Measurements from ENCODE around the gene CES3. TPM values are rescaled to one million over a fixed set of nuclear protein-coding genes. Genes with fewer than 3 reads are reported as not detected.

The CES3 gene
- total and polyA plus RNA-seq, 2 donors (not counting 3 experiments of a cell fraction or from before 2014, with no cell fraction given): 0.10 TPM; not detected in 1

DNA sequence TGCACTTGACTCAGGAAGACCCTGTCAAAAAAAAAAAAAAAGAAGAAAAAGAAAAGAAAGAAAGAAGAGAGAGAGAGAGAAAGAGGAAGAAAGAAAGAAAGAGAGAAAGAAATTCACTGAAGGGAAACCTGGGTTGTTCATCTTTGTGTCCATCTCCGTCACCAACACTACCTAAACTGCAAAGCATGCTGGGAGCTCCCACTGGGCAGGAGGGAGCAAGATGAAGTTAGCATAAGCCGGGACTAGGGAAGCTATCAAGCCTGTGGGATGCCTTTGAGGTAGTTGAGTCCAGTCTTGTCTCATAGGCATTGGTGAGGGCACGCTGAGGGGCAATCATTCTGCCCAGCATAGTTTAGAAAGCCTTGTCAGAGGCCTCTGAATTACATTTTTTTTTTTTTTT, 60.3 kb downstream of the CES3 start:
- no peaks in the 10 kb centered on the region for H4K20me1 ChIP-seq (replicated peaks; ENCODE audit: control insufficient read depth, extremely low read depth, insufficient read depth, low read length)
- POLR2A ChIA-PET: no interaction called here
- H2AFZ ChIP-seq (ENCODE audit: low read depth, low read length): no peak overlapping the region
- no peak overlapping the region for H3K27ac ChIP-seq (ENCODE audit: insufficient read depth, low read depth, low read length)
- H3K79me2 ChIP-seq (ENCODE audit: control insufficient read depth, insufficient read depth, low read length): no peaks in the 10 kb centered on the region
- FAIRE-seq: no peak
- CTCF ChIA-PET: interaction anchor here (0.7 to 9.1 kb wide), 3 partner anchors 61 to 133 kb away, joined by 3 to 302 read pairs (median 86); partner anchors contain the start of genes B3GNT9 and CES3
- H3K9ac ChIP-seq (replicated peaks; ENCODE audit: extremely low read depth, insufficient read depth, low read length): no peak overlapping the region
- H3K4me3 ChIP-seq (replicated peaks in 1 of 3; ENCODE audit: insufficient read depth in 1 of 3, low read depth in 1 of 3, low read length in 3 of 3): no peak overlapping the region
- H3K27me3 ChIP-seq (ENCODE audit: control insufficient read depth in 2 of 2, insufficient read depth in 2 of 2, low read length in 2 of 2): no peaks in the 10 kb centered on the region
- no peak overlapping the region for H3K4me2 ChIP-seq (ENCODE audit: insufficient read depth, low read length)
- no peaks in the 10 kb centered on the region for H3K36me3 ChIP-seq (ENCODE audit: control insufficient read depth in 2 of 2, extremely low read depth in 1 of 2, insufficient read depth in 2 of 2, low read length in 2 of 2)
- BruUV-seq (replicated peaks): no TSS peak
- TF ChIP-seq POLR2AphosphoS5 (IDR thresholded peaks at IDR 0.05; ENCODE audit: insufficient read depth, low read depth, low read length) (no peak), FOS (IDR thresholded peaks at IDR 0.05; ENCODE audit: borderline replicate concordance, insufficient read depth, low read length) (no peak)
- dilution Hi-C loops (cut with MboI; ENCODE audit: extremely low pct_ligation_motif_present, low sequenced_read_pairs) (no loop called here), intact Hi-C loops (cut with micrococcal nuclease) (no loop called here)
- peaks cover 11% of the 10 kb centered on the region for H3K4me1 ChIP-seq (ENCODE audit: control insufficient read depth, extremely low read depth, insufficient read depth, low read length)
- DNase-seq (ENCODE audit: low read depth, low spot score): no peak
- H3K9me1 ChIP-seq (replicated peaks; ENCODE audit: control insufficient read depth, extremely low read depth, insufficient read depth, low read length): no peaks in the 10 kb centered on the region
- H3K9me3 ChIP-seq (replicated peaks; ENCODE audit: control insufficient read depth, insufficient read depth, low read length): no peaks in the 10 kb centered on the region

DNA sequence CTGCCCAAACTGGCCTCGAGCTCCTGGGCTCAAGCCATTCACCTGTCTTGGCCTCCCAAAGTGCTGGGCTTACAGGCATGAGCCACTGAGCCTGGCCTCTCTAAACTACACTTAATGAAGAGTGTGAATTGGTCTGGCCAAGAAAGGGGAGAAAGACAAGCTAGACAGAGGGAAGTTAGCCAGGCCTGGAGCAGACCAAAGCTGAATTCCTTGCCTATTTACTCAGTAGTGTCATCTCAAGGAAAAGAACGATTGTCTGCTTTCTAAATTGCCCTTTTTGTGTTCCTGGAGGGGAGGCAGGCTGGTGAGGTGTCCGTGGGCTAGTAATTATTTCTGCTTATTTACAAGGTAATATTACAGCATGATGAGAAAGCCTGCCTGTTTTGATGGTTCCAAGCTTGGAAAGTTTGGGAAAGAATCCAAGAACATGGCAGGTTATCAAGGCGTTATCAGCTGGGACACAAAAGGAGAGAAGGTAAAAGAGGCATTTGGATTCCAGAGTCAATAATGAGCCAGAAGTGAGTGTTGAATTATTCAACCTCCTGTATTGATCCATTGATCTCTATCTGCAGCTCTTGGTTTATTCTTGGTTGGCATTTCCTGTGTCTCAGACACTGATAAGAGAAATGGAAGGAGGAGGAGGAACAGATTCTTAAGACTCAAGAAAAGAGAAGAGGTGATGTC, 61.6 kb downstream of the CES3 start:
- Histone ChIP-seq H3K27me3 (ENCODE audit: control insufficient read depth in 2 of 2, insufficient read depth in 2 of 2, low read length in 2 of 2) (no peaks in the 10 kb centered on the region), H3K9me3 (replicated peaks; ENCODE audit: control insufficient read depth, insufficient read depth, low read length) (no peaks in the 10 kb centered on the region), H4K20me1 (replicated peaks; ENCODE audit: control insufficient read depth, extremely low read depth, insufficient read depth, low read length) (no peaks in the 10 kb centered on the region), H3K9ac (replicated peaks; ENCODE audit: extremely low read depth, insufficient read depth, low read length) (no peak overlapping the region), H3K36me3 (ENCODE audit: control insufficient read depth in 2 of 2, extremely low read depth in 1 of 2, insufficient read depth in 2 of 2, low read length in 2 of 2) (no peaks in the 10 kb centered on the region), H3K4me2 (ENCODE audit: insufficient read depth, low read length) (peak overlapping the region; percentile 5), H3K9me1 (replicated peaks; ENCODE audit: control insufficient read depth, extremely low read depth, insufficient read depth, low read length) (no peaks in the 10 kb centered on the region), H3K4me1 (ENCODE audit: control insufficient read depth, extremely low read depth, insufficient read depth, low read length) (peaks cover 11% of the 10 kb centered on the region), H3K27ac (ENCODE audit: insufficient read depth, low read depth, low read length) (no peak overlapping the region), H3K4me3 (replicated peaks in 1 of 3; ENCODE audit: insufficient read depth in 1 of 3, low read depth in 1 of 3, low read length in 3 of 3) (no peak overlapping the region), H3K79me2 (ENCODE audit: control insufficient read depth, insufficient read depth, low read length) (no peaks in the 10 kb centered on the region), H2AFZ (ENCODE audit: low read depth, low read length) (peak overlapping the region; percentile 1)
- dilution Hi-C loops (cut with MboI; ENCODE audit: extremely low pct_ligation_motif_present, low sequenced_read_pairs): no loop called here
- DNase-seq (ENCODE audit: low read depth, low spot score) (peak; percentile 6), FAIRE-seq (peak; percentile 18)
- ChIA-PET POLR2A (no interaction called here), CTCF (interaction anchor here (1.0 to 9.1 kb wide), 2 partner anchors 96 to 131 kb away, joined by 3 to 302 read pairs; partner anchors contain the start of gene B3GNT9)
- intact Hi-C loops (cut with micrococcal nuclease): no loop called here
- TF ChIP-seq, protein P1, sequence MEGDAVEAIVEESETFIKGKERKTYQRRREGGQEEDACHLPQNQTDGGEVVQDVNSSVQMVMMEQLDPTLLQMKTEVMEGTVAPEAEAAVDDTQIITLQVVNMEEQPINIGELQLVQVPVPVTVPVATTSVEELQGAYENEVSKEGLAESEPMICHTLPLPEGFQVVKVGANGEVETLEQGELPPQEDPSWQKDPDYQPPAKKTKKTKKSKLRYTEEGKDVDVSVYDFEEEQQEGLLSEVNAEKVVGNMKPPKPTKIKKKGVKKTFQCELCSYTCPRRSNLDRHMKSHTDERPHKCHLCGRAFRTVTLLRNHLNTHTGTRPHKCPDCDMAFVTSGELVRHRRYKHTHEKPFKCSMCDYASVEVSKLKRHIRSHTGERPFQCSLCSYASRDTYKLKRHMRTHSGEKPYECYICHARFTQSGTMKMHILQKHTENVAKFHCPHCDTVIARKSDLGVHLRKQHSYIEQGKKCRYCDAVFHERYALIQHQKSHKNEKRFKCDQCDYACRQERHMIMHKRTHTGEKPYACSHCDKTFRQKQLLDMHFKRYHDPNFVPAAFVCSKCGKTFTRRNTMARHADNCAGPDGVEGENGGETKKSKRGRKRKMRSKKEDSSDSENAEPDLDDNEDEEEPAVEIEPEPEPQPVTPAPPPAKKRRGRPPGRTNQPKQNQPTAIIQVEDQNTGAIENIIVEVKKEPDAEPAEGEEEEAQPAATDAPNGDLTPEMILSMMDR (IDR thresholded peaks at IDR 0.05; ENCODE audit: extremely low read depth in 1 of 2, insufficient read depth in 1 of 2, low read depth in 1 of 2, low read length in 2 of 2): no peak
- TF ChIP-seq, protein P2, sequence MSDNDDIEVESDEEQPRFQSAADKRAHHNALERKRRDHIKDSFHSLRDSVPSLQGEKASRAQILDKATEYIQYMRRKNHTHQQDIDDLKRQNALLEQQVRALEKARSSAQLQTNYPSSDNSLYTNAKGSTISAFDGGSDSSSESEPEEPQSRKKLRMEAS (IDR thresholded peaks at IDR 0.05; ENCODE audit: insufficient read depth, insufficient read length): no peak
- TF ChIP-seq FOS (IDR thresholded peaks at IDR 0.05; ENCODE audit: borderline replicate concordance, insufficient read depth, low read length) (peak; percentile 15), POLR2AphosphoS5 (IDR thresholded peaks at IDR 0.05; ENCODE audit: insufficient read depth, low read depth, low read length) (no peak), POLR2A (IDR thresholded peaks at IDR 0.05; ENCODE audit: low read depth, low read length) (no peak), JUN (IDR thresholded peaks at IDR 0.05; ENCODE audit: borderline replicate concordance, insufficient read depth, insufficient read length, low read depth) (no peak), MYC (IDR thresholded peaks at IDR 0.05; ENCODE audit: low read depth, low read length) (no peak), GATA2 (IDR thresholded peaks at IDR 0.05; ENCODE audit: insufficient read depth, insufficient read length, low read depth, low read length) (peak; percentile 98)
- no TSS peak for BruUV-seq (replicated peaks)

Data from endothelial cell of umbilical vein (primary cell).